Activated CD4-positive, alpha-beta T cell treated with anti-CD3 and anti-CD28 coated beads, Interleukin-10, Interleukin-2, amounts not matched to agents 100 ng/mL and 50 ng/mL, durations not matched to agents 16 hours and 8 hours (primary cell): ENCODE data around the gene ZFYVE16.
"Not testable (repeated sequence)": the region's sequence is repeated elsewhere in the genome, so short reads cannot be mapped to it uniquely, and the experiment has no call there.

Experiments used
- DNase-seq: peaks from one replicate; pipeline ENCODE4 v3.0.0-alpha.2; 2020

ZFYVE16 gene

DNA sequence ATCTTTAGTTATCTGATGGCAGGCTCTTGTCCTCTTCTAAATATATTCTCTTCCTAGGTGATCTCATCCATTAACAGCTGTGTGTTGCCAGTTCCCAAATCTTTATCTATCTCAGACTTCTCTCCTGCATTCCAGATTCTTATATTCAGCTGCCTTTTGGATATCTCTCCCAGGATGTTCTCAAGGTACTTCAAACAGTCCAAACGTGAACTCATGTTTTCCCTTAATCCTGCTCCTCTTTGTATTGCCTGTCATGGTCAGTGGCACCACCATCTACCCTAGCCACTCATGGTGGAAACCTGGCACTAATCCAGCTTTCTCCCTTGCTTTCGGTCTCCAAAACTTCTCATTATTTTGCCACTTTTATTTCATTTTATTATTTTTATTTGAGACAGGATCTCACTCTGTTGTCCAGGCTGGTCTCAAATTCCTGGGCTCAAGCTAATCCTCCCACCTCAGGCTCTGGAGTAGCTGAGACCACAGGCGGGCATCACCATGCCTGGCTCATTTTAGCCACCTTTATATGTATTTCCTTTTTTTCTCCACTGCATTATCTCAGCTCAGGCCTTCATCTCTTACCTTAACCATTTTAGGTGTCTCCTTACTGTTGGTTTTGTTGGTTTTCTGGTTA is 3.8 kb downstream of the ZFYVE16 start:
- no peak for DNase-seq

DNA sequence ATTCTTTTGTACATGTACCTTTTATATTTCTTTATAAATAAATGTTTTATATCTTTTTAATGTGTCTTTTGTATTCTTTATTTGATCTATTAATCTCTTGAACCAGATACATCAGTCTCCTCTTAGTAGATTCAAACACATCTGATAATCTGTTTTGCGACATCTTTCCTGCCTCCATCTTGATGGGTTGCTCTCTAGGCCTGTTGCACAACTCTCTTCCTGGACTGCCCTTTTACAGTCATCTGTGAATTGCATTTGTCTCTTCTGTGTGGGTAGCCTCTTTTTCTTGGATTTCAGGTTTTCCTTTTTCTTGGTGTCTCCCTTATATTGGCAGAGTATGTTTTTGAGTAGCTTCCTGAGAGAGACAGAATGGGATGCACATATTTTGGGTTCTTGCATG is 6.2 kb downstream of the ZFYVE16 start:
- DNase-seq: no peak

DNA sequence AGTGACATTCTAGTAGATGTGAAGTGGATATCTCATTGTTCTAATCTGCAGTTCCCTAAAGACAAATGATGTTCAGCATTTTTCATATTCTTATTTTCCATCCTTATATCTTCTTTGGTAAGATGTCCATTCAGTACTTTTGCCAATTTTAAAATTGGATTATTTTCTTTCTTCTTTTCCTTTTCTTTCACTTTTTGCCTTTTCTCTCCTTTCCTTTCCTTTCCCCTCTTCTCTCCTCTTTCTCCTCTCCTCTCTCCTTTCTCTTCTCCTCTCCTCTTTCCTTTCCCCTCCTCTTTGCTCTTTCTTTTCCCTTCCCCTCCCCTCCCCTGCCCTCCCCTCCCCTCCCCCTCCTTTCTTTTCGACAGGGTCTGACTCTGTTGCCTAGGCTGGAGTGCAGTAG is 10.1 kb downstream of the ZFYVE16 start:
- DNase-seq: no peak

DNA sequence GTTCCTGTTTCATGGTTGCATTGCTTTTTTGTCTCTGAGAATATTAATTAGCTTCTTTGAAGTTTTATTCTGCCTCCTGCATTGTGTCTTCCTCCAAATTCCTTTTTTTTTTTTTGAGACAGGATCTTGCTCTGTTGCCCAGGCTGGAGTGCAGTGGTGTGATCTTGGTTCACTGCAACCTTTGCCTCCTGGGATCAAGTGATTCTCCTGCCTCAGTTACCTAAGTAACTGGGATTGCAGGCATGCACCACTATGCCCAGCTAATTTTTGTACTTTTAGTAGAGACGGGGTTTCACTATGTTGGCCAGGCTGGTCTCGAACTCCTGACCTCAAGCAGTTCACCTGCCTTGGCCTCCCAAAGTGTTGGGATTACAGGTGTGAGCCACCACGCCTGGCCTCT is 16.5 kb downstream of the ZFYVE16 start:
- DNase-seq: not testable (repeated sequence)

DNA sequence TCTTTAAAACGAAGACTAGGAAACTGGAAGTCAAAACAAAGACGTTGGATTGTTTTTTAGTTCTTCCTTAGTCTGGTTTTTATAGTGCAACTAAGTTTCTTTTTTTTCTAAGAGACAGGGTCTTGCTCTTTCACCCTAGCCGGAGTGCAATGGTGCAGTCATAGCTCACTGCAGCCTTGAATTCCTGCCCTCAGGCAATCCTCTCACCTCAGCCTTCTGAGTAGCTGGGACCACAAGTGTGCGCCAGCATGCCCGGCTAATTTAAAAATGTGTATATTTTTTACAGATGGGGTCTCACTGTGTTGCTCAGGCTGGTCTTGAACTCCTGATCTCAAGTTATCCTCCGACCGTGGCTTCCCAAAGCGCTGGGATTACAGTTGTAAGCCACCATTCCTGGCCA is 27.6 kb downstream of the ZFYVE16 start:
- no peak for DNase-seq

DNA sequence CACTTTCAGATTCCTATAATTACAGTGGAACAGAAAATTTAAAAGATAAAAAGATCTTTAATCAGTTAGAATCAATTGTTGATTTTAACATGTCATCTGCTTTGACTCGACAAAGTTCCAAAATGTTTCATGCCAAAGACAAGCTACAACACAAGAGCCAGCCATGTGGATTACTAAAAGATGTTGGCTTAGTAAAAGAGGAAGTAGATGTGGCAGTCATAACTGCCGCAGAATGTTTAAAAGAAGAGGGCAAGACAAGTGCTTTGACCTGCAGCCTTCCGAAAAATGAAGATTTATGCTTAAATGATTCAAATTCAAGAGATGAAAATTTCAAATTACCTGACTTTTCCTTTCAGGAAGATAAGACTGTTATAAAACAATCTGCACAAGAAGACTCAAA is 29.5 kb downstream of the ZFYVE16 start:
- no peak for DNase-seq

DNA sequence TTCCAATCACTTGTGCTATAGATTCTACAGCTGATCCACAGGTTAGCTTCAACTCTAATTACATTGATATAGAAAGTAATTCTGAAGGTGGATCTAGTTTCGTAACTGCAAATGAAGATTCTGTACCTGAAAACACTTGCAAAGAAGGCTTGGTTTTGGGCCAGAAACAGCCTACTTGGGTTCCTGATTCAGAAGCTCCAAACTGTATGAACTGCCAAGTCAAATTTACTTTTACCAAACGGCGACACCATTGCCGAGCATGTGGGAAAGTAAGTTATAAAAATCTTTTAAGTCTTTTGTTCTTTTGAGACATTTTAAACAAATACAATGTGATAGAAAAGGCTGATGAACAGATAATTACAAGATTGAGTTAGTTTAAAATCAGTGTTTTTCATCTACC is 30.9 kb downstream of the ZFYVE16 start:
- no peak for DNase-seq

DNA sequence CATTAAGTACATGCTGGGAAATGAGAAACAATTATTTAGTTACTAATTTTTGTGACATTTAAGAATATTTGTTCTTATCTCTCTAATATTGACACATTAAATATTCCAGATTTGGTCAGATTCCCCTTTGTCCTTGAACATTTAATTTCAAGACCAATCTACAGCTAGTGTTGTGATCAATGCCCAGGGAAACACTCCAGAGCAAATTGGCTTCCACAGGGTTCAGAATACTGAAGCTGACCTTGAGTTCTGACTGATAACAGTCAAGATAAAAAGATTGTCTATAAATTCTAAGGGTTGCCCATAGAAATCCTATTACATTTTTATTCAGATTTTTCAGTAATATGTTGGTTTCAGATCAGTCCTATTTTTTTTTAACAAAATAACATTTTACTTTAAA is 31.3 kb downstream of the ZFYVE16 start:
- no peak for DNase-seq

DNA sequence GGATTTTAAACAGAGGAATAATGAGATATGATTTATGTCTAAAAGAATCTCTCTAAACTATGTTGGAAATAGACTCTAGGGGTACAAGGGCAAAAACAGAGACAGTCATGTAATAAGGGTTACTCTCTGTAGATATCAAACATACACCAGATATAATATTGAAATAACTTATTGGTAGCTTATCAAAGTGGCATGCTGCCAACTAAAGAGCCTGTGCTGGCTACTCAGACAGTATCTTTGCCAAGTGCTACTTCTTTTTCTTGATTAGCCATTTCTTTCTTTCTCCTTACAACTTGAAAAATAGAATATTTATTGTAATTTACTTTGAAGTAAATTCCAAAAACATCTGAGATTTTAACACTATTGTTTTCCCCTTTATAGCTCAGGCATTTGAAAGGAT is 34.9 kb downstream of the ZFYVE16 start:
- no peak for DNase-seq

DNA sequence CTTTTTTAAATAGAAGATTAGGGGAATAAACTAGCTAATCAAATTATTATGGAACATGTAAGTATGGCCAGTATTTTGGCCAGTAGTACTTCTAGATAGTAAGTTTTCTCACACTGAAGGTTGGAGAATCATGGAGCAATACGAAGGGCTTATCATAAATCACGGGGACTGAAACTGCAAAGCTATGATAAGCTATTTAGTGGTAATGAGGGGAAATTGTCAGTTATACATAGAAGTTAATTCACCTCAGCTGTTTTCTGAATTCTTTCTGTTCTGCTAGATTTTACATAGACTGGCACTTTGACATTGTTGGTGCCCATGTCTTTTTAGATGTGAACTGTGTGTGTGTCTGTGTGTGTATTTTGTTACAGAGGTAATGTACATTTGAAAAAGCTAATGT is 45.5 kb downstream of the ZFYVE16 start:
- no peak for DNase-seq

DNA sequence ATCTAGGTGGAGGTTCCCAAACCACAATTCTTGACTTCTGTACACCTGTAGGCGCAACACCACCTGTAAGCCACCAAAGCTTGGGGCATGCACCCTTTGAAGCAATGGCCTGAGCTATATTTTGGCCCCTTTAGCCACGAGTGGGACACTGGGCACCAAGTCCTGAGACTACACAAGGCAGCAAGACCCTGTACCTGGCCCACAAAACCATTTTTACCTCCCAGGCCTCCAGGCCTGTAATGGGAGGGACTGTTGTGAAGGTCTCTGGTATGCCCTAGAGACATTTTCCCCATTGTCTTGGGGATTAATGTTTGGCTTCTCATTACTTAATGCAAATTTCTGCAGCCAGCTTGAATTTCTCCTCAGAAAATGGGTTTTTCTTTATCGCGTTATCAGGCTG is 55.4 kb downstream of the ZFYVE16 start:
- no peak for DNase-seq

DNA sequence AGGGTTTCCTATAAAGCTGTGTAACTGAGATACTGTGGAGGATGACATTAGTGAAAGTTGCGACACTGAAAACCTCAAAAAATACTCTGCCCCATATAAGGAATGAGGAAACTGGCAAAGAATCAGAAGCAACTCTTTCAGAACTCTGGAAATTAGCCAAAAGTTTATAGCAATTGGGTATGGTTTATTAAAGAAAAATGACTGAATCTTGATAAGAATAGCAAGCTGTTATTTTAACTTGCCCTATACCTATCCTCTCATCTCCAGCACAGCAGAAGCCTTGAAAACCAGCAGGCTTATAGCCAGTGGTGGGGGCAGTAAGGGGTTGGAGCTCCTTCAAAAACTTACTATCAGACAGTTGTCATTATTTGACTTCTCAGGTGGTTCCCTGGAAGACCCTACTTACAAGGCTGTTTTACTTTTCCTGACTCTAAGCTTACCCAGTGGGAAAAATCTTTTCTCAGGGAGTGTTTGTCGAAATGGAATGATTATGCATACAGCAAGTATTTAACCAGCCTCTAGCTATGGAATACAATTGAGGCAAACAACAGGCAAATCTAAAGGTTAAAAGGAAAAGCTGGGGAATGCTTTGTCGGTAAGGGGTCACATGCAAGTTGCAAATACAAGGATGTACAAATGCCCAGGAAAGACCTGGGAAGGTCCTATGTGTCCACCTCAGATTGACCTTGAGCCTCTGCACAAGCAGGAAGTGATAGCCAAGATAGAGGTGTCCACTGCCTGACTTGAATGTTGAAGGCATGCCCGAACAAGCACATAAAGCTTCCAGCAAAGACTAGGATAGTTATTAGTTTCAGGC is 59.0 kb downstream of the ZFYVE16 start:
- DNase-seq: no peak

DNA sequence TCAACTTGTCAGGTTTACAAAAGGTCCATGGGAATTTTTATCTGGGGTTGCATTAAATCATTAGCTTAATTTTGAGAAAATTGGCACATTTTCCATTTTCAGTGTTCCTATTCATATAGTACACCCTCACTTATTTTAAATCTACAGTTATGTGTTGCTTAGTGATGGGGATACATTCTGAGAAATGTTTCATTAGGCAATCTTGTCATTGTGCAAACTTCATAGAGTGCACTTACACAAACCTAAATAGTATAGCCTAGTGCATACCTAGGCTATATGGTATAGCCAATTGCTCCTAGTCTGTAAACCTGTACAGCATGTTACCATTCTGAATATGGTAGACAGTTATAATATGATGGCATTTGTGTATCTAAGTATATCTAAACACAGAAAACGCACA is 60.3 kb downstream of the ZFYVE16 start:
- no peak for DNase-seq

DNA sequence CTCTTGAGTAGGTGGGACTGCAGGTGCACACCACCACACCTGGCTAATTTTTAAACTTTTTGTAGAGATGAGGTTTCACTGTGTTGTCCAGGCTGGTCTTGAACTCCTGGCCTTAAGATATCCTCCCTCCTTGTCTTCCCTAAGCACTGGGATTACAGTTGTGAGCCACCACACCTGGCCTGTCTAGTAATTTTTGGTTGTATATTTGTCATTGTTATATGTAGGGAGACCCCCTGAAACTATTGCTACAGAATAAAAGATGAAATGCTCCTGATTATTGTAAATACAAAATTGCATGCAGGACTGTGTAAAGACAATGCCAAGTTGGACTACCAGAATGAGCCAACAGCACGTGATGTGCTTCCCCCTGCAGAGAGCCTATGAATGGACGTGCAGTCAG is 62.8 kb downstream of the ZFYVE16 start:
- DNase-seq: not testable (repeated sequence)

DNA sequence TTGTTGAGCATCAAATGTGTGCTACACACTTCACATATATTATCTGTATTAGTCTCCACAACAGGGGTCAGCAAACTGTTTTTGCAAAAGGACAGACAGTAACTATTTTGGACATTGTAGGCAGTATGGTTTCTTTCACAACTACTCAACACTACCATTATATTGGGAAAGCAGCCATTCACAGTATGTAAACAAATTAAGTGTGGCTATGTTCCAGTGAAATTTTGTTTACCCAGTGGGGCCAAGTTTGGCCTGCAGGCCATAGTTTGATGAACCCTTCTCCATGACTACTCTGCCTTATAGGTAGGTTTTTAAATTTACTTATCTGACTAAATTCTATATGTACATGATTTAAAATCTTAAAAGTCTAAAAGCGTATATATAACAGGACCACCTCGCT is 67.1 kb downstream of the ZFYVE16 start:
- DNase-seq: no peak

DNA sequence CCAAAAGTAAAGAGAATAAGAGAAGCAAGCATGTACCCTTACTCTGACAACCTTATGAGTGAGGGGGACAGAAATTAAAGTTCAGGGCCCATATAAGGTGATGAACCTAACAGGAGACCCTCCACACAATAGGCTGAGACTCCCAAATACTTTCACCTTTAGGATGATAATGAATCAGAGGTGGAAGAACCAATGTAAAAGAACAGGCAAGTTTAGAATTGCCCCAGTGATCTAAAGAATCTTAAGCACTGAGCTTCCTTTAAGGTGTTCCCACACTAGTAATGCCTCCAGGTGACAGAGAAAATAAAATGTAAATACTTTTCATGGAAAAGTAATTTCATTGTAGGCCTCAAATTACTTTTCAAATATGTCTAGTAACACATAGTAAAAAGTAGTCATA is 71.8 kb downstream of the ZFYVE16 start:
- DNase-seq: no peak

DNA sequence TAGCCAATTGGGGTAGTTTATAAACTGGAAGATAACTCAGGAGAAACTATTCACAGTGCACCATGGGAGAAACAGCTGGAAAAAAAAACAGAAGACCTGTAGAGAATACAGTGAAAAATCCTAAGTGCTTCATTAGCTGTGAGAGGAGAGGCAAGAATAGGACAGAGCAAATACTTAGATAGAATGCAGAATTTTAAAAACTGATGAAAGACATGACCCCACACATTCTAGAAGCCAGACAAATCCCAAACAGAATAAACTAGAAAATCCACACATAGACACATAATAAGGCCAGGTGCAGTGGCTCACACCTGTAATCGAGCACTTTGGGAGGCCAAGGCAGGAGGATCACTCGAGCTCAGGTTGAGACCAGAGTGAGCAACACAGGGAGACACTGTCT is 72.5 kb downstream of the ZFYVE16 start:
- DNase-seq: no peak

DNA sequence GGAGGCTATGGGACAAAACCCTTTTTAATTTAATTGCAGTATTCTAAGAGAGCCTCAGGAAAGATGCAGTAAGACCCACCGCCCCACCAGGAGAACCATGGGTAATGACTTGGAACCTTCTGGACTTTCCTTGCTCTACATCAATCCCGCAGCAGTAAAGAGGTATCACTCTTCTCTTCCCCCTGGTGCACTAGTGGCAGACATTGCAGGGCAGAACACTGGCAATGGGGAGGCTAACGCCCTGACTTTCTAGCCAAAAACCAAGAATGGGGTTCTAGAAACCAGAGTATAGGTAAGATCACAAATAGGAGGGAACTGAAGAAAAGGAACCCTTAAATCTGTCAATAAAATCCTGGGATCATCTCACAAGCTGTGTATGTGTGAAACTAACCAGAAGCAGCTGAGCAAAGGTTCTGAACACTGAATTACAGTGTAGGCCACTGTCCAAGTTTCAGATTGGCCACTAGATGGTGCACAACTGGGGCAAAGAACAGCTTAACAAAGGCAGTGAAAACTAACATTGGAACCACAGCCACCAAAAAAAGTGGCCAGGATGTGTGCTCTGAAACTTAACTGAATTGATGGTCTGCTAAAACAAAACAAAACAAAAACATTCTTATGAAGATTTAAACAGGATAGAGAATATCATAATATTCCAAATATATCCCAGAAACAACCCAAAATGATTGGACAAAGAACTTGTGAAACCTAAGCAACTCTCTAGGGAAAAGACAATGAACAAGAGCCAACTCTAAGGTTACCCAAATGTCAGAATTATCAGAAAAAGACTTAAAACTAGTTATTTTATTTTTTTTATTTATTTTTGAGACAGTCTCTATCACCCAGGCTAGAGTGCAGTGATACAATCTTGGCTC is 73.4 kb downstream of the ZFYVE16 start:
- DNase-seq: peak; percentile 65

DNA sequence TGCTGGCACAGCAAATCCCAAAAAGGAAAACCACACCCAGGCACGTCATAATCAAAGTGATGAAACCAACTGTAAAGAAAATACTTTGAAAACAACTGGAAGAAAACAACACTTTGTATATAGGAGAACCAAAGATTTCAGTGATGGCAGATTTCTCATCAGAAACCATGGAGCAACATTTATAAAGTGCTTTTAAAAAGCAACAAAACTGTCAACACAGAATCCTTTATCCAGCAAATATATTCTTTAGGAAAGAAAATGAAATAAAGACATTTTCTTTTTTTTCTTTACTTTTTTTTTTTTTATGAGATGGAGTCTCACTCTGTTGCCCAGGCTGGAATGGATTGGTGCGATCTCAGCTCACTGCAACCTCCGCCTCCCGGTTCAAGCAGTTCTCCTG is 74.7 kb downstream of the ZFYVE16 start:
- no peak for DNase-seq

DNA sequence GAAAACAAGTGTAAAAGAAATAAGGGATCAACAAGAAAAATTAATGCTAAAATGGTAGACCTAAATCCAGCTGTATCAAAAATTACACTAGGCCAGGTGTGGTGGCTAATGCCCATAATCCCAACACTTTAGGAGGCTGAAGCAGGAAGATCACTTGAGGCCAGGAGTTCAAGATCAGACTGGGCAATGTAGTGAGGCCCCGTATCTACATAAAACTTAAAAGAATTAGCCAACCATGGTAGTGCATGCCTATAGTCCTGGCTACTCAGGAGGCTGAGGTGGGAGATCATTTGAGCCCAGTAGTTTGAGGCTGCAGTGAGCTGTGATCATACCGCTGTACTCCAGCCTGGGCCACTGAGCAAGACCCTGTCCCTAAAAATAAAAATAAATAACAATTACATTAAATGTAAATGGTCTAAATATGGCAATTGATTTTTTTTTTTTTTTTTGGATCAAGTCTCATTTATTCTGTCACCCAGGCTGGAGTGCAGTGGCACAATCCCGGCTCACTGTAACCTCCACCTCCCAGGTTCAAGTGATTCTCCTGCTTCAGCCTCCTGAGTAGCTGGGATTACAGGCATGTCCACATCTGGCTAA is 75.9 kb downstream of the ZFYVE16 start:
- DNase-seq: no peak

DNA sequence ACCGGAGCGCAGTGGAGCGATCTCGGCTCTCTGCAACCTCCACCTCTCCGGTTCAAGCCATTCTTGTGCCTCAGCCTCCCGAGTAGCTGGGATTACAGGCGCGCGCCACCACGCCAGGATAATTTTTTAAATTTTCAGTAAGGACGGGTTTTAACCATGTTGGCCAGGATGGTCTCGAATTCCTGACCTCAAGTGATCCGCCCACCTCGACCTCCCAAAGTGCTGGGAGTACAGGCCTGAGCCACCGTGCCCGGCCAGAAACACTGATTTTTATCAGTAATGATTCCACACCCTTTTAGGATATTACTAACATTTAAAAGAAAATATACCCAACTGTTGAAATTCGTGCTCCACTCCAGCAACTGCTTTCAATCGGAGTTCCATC is 79.6 kb downstream of the ZFYVE16 start:
- DNase-seq: no peak

DNA sequence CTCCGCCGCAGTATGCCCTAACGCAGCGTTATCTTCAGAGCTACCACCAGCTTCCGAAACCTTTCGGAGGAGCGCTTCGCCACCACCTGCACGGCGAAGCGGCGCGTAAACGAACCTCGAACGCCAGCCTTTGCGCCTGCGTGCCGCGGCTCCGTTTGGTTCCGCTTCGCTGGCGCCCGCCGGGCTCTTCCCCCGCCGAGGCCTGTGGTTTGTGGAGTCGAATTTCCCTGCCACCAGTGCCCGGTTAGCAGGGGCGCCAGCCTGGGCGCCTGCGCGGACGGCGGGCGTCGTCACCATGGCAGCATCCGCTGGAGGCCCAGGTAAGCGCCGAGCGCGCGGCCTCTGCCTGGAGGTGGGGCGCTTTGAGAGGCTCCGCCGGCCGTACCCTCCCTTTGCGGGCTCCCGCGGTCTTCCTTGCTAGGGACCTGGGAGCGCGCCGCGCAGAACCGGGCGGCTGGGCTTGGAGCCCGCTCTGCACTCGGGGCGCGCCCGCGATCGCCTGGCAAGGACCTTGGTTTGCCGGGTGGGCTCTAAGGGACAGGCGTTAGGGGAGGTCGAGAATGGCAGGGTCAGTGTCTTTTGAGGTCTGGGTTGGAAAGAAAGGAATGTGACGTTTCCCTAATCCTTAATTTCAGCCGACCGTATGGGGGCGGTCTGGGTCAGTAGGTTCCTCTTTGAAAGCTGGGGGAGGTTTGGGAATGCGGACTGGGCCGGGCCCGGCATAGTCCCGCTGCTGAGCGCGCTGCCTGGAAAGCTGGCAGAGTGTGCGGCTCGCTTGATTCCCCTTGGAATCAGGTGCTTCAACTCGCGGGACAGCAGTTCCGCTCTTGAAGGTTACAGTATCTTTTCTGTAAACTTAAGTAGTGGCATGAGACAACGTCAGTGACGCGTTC is 80.2 kb downstream of the ZFYVE16 start, which contains the start of gene FAM151B:
Gene FAM151B (plus strand): TSS at position 272 of the 893 bp plus-strand sequence. CDS start 24 bp downstream, at position 296.
- DNase-seq: peak; percentile 87
